HL-60/S4 (cell line): ENCODE measurements around the gene MARK2.

Experiments
- in situ Hi-C: fragments of 300-500 bp; cut with MboI; formaldehyde crosslinking; loops from 2 replicates; pipeline ENCODE4 v1.14.3; 2022; ENCODE audit warnings: low sequenced_read_pairs

Gene MARK2

DNA sequence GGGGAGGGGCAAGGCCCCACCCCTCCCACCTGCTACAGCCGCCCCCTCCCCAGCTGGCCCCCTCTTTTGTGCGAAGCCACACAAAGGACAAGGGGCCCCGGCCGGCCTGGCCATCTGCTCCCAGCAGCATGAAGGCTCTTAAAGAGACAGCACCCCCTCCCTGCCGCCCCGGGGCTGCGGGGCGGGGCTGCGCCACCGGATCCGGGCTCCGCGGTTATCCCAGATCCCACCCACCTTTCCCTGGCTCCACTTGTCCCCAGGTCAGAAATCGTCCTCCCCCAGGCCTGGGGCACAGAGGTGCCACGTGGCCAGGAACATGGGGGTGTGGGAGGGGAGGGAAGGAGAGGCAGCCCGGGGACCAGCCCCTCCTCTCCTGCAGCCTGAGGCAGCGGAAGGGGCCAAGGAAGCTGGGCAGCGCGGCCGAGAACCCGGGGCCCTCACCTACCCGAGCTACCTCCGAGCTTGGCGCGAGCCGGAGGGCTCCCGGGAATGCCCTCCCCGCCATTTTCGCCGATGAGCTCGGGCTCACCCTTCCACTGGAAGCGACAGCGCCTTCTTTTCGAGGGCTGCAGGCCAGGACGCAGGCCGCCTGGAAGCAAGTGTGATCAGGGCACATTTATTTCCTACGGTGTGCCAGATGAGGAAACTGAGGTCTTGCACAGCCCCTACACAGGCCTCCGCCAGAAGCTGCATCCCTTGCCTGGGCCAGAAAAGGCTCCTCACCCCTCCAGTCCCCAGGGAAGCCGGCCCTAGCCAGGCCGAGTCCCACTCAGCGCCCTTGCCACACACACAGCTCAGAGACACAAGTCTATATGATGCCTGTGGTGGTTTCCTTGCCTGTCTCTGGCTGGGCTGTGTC is 80.6 kb downstream of the MARK2 start:
- in situ Hi-C loops = no loop called here

DNA sequence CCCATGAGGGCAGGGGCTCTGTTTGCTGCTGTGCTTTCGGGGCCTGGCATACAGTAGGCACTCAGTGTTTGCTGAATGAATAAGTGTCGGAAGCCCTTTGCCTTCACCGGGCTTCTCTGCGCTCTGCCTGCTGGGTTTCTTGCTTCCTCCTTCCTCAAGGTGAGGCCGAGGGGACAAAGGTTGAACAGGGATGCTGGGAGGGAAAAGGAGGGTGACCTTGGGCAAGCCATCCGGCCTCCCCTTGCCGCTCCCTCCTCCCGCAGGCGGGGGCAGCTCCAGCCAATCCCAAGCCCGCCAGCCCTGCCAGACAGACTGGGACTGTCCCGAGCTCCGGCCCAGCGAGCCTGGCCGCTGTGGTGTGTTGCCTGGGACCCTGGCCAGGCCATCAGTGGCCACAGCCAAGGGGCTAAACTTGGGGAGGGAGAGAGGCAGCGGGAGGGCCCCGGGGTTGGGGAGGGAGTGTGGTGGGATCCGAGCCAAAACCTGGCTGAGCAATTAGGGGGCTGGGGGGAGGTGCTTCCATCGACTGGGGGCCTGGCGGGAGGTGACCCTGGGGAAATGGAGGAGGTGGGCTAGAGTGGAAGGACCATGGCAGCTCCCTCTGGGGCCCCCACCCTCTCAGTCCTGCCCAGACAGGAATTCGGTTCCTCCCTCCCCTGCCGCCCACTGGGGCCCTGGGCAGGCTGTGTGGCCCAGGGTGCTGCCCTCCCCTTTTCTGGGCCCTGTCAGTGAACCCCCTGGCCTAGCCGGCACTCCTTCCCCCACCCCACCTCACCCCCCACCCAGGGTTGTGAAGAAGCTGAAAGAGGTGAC is 81.4 kb downstream of the MARK2 start:
- in situ Hi-C loops = no loop called here

DNA sequence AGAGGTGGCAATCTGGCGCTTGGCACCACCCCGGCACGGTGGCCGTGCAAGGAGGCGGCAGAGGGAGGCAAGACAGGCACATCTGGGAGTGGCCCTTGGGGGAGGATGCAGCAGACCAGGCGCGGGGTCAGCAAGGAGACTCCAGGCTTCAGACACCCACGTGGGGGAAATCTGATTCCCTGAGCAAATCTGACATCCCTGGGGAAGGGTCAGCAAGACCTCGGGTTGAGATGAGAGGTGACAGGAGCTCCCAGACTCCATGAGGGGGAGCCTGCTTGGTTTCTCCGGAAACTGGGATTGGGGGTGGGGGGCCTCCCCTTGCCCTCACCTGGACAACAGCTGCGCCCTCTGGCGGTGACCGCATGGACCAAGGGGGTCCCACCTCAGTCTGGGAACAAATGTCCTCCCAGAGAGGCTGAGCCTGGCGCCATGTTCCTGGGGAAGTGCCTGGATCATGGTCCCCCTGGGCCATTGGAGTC is 82.1 kb downstream of the MARK2 start:
- in situ Hi-C loops = no loop called here

DNA sequence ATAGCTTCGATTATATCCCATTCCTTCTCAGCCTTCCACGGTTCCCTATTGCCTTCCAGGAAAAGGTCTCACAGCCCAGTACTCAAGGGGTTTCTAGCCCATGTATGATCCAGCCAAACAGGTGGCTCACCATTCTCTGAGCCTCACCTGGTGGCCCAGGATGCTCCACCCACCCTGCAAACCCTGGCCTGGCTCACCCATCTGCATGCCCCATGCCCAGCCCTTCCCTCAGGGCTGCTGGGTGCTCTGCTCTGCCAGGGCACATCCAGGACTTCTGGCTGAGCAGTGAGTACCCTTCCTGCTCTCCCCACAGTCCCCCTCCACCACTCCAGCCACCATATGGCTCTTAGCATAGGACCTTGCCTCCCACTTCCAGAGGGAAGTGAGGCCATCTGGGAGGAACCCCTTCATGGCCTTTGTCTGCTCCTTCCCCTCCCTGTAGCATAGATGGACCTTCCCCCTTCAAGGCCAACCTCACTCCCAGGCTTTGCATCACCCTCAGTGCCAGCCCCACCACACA is 83.8 kb downstream of the MARK2 start:
- in situ Hi-C loops = no loop called here

DNA sequence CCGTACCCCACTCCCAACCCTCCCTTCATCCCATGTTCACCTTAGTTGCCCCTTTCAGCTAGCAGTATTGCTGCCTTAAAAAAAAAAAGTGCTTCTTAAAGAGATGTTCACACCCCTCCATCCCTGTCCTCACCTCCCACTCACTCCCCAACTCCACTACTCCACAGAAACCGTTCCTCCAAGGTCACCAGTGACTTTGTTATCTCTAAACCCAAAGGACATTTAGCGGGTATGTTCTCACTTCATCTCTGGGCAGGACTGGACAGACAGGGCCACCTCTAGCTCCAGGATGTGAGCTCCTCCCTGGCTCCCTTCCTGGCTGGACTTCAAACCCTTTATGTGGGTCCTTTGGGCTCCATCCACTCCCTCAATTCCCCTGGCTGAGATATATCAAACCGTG is 84.4 kb downstream of the MARK2 start:
- in situ Hi-C loops = no loop called here

DNA sequence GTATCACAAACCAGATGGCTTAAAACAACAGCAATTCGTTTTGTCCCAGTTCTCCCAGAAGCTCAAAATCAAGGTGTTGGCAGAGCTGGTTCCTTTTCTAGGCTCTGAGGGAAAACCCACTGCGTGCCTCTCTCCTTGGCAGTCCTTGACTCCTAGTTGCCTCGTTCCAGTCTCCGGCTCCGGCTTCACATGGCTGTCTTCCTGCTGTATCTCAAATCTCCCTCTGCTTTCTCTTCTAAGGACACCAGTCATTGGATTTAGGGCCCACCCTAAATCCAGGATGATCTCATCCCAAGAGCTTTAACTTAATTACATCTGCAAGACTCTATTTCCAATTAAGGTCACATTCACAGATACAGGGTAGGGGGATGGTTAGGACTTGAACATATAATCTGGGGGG is 90.7 kb downstream of the MARK2 start:
- in situ Hi-C loops = no loop called here

DNA sequence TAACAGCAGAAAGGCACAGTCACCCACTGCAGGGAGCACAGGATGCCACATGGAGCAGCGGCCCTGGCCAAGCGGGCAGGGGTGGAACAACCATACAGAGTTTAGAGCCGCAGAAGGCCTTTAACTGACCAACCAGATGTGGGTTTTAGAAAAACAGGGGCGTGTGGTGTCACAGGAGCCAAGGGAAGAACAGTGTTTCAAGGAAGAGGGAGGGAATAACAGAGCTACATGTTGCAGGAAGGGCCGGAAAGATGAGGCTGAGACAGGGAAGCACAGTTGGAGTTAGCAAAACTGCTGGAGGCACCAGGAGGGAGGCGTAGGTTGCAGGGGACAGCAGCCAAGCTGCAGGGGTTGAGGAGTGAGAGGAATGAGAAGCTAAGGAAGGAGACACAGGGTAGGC is 92.1 kb downstream of the MARK2 start:
- in situ Hi-C loops = no loop called here

DNA sequence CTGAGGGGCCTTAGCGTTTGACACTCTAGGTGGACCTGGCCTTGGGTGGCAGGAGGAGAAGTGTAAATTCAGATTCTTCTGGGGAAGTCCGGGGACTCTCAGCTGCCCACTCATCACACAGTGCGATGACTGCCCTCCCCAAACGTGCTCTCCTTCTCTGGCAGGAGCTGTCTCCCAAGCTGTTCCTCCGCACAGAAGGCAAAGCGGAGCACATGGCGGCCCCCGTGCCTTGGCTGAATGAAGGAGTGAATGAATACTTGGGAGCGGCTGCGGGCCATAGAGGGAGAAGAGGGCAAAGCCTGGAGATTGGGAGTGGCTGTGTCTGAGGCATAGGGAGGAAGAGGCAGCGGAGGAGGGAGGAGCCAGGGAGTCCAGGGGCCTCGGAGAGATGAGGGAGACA is 93.0 kb downstream of the MARK2 start:
- in situ Hi-C loops = no loop called here

DNA sequence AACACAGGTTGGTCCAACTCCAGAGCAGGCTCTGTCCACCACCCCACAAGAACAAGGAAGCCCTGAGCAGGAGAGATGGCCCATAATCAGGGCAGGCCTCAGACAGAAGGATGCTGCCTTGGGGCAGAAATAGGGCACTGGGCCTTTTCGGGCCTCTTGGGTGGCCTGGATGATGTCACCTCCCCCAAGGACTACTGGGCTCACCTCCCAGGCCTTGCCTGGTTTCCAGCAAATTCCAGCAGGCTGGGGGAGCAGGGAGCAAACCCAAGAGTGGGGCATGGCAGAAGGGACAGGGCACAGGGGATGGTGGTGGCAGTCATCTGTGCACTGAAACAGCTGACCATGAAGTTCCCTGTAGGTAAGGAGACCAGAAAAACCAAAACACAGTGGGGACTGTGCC is 94.5 kb downstream of the MARK2 start:
- in situ Hi-C loops = no loop called here

DNA sequence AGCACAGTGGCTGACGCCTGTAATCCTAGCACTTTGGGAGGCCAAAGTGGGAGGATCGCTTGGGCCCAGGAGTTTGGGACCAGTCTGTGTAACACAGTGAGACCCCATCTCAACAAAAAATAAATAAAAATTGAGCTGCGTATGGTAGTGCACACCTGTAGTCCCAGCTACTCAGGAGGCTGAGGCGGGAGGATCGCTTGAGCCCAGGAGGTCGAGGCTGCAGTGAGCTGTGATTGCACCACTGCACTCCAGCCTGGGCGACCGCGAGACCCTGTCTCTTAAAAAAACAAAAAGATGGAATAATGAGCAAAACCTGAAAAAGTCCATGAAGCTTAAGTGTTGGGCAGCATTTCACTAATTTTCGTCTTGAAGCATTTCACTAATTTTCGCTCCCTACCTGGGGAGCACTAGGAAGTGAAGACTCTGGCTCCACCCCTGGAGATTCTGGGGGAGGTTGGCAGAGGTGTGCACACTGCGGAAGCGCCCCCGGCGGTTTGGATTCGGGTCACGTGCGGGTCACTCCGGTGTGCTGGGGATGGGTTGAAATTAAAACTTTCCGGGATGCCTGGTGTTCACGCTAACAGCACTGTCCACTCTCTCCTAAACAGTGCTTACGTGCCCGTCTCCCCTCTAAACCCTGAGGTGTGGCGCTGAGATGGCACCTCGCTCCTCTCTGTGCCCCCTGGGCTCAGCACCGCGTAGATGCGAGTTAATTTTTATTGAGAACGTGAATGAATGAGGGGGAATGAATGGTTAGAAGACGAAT is 99.0 kb downstream of the MARK2 start:
- in situ Hi-C loops = no loop called here

DNA sequence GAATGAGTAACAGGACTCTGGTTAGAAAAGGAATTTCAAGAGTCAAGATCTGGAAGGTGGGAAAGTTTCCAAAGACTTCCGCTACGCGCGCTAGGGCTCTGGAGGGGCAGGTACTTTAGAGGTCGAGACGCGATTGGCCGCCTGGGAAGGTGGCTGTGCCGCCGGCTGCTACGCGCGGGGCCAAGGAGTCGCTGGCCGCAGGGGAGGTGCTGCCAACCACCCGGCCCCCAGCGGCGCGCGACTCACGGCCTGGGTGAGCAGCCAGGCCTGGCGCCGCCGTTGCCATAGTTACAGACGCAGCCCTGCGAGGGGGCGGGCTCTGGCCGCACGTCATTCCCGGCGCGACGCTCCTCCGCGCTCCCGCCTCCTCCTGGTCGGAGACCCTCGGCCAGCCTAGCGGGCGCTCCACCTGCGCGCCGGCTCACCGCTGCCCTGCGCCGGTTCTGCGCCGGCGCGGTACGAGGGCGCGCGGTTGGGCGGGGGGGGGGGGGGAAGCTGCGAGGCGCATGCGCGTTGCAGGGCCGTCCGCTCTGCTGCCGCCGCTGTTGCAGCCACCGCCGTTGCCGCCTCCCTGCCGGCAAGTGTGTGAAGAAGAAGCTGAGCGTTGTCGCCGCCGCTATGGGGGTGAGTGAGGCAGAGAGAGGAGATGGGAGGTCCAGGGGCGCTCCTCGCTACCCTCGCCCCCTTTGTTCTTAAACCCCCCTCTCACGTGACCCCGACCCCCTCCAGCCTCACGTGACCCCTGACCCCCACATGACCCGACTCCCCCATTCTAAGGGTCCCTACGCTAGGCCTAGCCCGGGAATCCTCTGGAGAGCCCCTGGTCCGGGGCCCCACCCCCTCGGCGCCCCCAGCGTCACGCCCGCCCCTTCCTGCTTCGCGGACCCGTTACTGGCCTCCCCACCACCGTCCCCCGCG is 99.8 kb downstream of the MARK2 start, which contains the start of gene NAA40:
NAA40 (plus strand) TSS at position 524 of the 918 bp plus-strand sequence; CDS start at position 619, 95 bp downstream.
- in situ Hi-C loops = no loop called here

DNA sequence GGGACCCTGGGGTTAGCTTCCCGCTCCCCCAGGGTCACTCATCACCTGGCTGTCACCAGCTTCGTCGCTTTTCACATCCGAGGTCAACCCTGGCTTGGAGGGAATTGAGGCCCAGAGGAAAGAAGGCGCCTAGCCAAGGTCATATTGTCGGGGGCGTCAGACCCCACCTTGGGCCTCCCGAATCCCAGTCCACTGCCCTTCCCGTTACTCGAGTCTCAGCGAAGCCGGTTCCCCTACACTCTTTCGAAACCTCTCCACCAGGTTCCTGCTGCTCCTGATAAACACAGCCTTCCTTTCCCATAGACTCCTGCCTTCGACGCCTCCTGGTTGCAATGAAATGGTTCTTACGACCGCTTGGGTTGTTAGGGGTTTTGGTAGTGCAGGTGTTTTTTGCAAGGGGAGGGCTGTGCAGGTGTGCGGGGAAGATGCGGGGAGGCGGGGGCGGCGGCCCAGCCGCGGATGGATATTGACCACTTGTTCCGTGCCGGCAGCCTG is 100.5 kb downstream of the MARK2 start:
- in situ Hi-C loops = no loop called here

DNA sequence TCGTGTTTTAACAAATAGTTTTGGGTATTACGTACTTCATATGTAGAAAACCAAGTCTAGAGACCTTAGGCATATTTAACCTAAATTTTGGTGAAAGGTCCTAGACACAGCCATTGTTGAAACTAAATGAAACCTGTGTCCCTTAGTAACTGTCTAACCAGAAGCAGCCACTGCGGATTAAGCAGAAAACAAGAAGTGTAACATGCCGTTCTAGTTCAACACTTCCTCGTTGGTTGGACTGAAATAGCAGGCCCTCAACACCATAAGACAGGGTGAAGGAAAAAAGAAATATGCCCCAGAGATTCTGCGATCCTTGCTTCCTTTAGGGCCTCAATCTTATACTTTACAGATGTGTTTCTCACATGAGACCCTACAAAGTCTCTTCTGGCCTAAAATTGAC is 101.9 kb downstream of the MARK2 start:
- in situ Hi-C loops = no loop called here

DNA sequence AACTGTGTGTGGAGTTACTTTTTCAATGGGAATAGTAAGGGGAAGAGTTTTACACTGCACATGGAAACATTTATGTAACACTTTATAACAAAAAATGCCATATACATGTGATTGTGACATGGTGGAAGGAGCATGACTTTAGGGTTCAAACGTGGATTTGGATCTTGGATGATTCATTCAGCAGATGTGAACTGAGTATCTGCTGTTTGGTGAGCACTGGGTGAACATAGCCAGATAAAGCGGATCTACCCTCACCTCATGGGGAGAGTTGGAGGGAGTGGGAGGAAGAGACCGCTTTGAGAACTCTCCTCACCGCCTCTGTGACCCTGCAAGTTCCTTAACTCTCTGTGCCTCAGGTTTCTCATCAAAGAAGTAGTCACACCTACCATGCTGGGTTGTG is 103.0 kb downstream of the MARK2 start:
- in situ Hi-C loops = no loop called here

DNA sequence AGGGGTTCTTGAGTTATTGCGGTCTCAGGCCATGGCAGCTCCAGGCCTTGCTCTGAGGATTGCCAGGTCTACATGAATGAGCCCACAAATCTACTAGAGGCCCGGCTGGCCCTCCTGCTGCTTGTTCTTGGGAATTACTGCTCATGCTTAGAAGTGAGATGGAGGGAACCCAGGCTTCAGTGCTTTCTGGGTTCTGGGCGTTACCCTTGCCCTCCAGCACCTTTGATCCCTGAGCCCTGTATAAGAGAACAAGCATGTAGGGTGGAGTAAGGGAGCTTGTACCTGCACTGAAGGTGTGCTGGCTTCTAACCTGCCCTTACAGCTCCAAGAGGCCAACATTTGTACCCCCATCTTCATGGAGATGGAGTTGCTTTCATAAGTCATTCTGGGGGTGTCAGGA is 103.9 kb downstream of the MARK2 start:
- in situ Hi-C loops = no loop called here

DNA sequence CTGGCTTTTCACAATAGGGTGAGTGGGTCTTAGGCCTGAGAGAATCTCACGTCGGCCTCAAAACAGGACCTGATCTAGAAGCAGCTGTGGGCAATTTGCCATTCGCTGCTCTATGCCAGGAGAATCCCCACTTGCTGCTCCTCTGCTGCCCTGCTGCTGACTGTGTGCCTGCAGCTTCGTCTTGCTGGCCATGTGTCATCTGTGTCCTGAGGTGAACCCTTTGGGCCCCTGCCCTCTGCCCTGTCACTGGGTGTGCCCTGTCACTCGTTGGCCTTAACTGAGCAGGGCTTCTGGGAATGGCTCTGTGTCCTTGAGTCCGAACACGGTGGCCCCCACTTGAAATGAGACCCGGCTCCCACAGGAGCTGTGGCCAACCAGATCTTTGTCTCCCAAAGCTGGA is 106.1 kb downstream of the MARK2 start:
- in situ Hi-C loops = no loop called here

DNA sequence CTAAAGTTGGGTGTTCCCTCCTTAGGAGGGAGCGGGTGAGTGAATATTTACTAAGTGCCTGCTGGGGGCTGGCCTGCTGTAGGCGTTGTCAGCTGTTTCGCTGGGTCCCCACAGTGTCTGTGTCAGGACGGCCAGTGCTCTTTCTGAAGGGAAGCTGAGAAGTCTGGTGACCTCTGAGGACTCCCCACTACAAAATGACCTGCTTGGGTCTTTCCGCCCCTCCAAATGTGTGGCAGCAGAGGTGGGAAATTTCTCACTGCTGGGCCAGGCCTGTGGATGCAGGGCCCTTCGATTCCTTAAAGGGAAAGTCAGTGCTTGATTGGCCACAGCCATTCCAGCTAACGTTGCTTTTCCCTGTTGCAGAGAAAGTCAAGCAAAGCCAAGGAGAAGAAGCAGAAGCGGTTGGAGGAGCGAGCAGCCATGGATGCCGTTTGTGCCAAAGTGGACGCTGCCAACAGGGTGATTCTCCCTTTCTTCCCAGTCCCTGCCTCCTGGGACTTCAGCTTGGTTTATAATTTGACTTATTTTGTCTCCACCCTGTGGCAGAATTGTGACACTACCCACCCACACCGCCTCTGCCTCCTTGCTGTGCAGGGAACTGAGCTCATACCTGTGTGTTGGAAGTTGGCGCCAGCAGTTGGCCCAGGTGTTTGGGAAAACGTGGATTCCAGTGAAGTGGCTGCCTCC is 106.7 kb downstream of the MARK2 start:
- in situ Hi-C loops = no loop called here

DNA sequence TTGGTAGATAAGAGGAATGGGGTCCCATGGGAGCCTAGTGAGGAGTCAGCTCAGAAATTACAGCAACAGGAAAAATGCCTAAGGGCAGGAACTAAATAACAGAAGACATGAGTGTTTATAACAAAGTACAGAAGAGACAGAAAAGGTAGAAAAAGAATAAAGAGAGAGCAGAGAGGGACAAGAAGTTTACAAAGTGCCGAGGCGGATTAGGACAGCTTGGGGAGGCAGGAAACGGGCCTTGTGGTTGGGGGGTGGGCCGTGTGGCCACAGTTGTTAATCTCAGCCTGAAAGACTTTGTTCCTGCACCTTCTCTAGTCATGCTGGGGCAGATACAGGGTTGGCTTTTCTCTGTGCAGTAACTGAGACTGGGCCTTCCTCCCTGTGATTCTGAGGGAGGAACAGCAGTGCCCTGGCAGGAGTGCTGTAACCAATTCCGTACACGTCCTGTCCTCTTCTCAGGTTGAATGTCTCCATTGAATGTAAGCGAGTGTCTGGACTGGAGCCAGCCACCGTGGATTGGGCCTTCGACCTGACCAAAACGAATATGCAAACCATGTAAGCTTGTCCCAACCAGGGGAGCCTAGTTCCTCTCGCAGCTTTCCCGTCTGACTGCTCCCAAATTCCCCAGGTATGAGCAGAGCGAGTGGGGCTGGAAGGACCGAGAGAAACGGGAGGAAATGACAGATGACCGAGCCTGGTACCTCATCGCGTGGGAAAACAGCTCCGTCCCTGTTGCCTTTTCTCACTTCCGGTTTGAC is 113.0 kb downstream of the MARK2 start:
- in situ Hi-C loops = no loop called here
